K562 (cell line): ENCODE measurements around the gene PLIN5. TPM values are rescaled to one million over a fixed set of nuclear protein-coding genes. Genes with fewer than 3 reads are reported as not detected.

ENCODE experiments used
- ATF3 ChIP-seq, 2 experiments: fragments of 450-650 bp in 1 of 2; sonication (generic) in 1 of 2; formaldehyde crosslinking in 1 of 2; IDR thresholded peaks in 1 of 2; conservative IDR thresholded peaks in 1 of 2; 2 replicates each; pipeline versions ENCODE4 v1.6.1 to v1.8.1; 2016 to 2023; ENCODE audit warnings: mild to moderate bottlenecking in 2 of 2, moderate library complexity in 2 of 2, inconsistent platforms in 1 of 2, missing genetic modification reagents in 1 of 2
- ELF2 ChIP-seq: fragments of 250-450 bp; sonication (Bioruptor Pico); IDR thresholded peaks from 2 replicates; pipeline ENCODE4 v1.5.0; 2021; ENCODE audit warnings: mild to moderate bottlenecking
- ESRRB ChIP-seq: fragments of 250-450 bp; sonication (Bioruptor Pico); IDR thresholded peaks from 2 replicates; pipeline ENCODE4 v1.5.0; 2020; ENCODE audit warnings: mild to moderate bottlenecking, moderate library complexity, borderline replicate concordance
- EZH2 ChIP-seq: IDR thresholded peaks from 2 replicates; pipeline ENCODE4 v1.6.1; 2012; ENCODE audit warnings: low read depth, mild to moderate bottlenecking, inconsistent platforms, low read length, borderline replicate concordance
- GATA2 ChIP-seq: sonication (generic); formaldehyde crosslinking; IDR thresholded peaks from 2 replicates; pipeline ENCODE4 v1.4.0; 2020; ENCODE audit warnings: mild to moderate bottlenecking, missing genetic modification reagents
- KDM1A ChIP-seq, 2 experiments: fragments of 450-650 bp; IDR thresholded peaks; 2 replicates each; pipeline ENCODE4 v1.6.1; 2016; ENCODE audit warnings: mild to moderate bottlenecking in 2 of 2
- MAFK ChIP-seq: IDR thresholded peaks from 2 replicates; pipeline ENCODE4 v1.6.1; 2011; ENCODE audit warnings: low read length, improper control_type of control experiment
- NFXL1 ChIP-seq: fragments of 450-650 bp; formaldehyde crosslinking; IDR thresholded peaks from 2 replicates; pipeline ENCODE4 v1.4.0; 2021; ENCODE audit warnings: mild to moderate bottlenecking
- OTX1 ChIP-seq: fragments of 450-650 bp; formaldehyde crosslinking; IDR thresholded peaks from 2 replicates; pipeline ENCODE4 v1.4.0; 2022; ENCODE audit warnings: mild to moderate bottlenecking
- PATZ1 ChIP-seq: fragments of 250-450 bp; sonication (Bioruptor Pico); IDR thresholded peaks from 2 replicates; pipeline ENCODE4 v1.5.0; 2020; ENCODE audit warnings: mild to moderate bottlenecking, borderline replicate concordance
- RERE ChIP-seq: sonication (generic); formaldehyde crosslinking; IDR thresholded peaks from 2 replicates; pipeline ENCODE4 v1.8.0; 2023; ENCODE audit warnings: missing genetic modification reagents, mild to moderate bottlenecking, borderline replicate concordance
- SPI1 ChIP-seq: IDR thresholded peaks from 2 replicates; pipeline ENCODE4 v1.6.1; 2011; ENCODE audit warnings: low read depth, low read length, control low read depth, borderline replicate concordance
- ZBTB43 ChIP-seq: sonication (generic); formaldehyde crosslinking; IDR thresholded peaks from 2 replicates; pipeline ENCODE4 v1.8.0; 2023; ENCODE audit warnings: mild to moderate bottlenecking, missing genetic modification reagents
- ZNF316 ChIP-seq: fragments of 450-650 bp; IDR thresholded peaks from 2 replicates; pipeline ENCODE4 v1.6.1; 2016
- ZNF41 ChIP-seq: fragments of 250-450 bp; sonication (Bioruptor Pico); conservative IDR thresholded peaks from 2 replicates; pipeline ENCODE4 v1.4.0; 2020; ENCODE audit warnings: mild to moderate bottlenecking
- ZNF644 ChIP-seq: fragments of 200-800 bp; sonication (Bioruptor generic); IDR thresholded peaks from 2 replicates; pipeline ENCODE4 v1.6.1; 2016; ENCODE audit warnings: low read depth, missing genetic modification characterization, missing compliant biosample characterization
- polyA plus RNA-seq, 8 experiments: library from polyadenylated mRNA; depleted of rRNA in 4 of 8; stranded (reverse) in 5 of 8; unstranded in 3 of 8; fragments of >200 nt; fragmentation: Nextera tagmentation in 2 of 8; fragmentation: Illumina TruSeq in 1 of 8; extraction: Ambion mirVana in 2 of 8; extraction: Trizol in 1 of 8; gene quantifications; 2 replicates each; pipeline versions ENCODE4 v1.2.1 to v1.2.3, GENCODE V29; 2011 to 2014; ENCODE audit warnings: inconsistent platforms in 1 of 8, missing spikeins in 1 of 8
- total RNA-seq, 7 experiments: library from RNA; depleted of rRNA in 6 of 7; stranded (reverse); fragments of >200 nt in 6 of 7; fragmentation: Illumina TruSeq in 2 of 7; extraction: Trizol in 2 of 7; gene quantifications; 2 replicates each; pipeline versions ENCODE4 v1.2.1 to v1.2.3, GENCODE V29; 2011 to 2021; ENCODE audit warnings: low replicate concordance in 1 of 7

The PLIN5 gene
- total and polyA plus RNA-seq, 9 of the 15 experiments (the other 6 are each of a cell fraction or from before 2014, with no cell fraction given): 0.04 to 1.3 (median 0.50) TPM

- TF ChIP-seq ZNF41 (no peak), ELF2 (CRISPR knock-in tag) (peak; percentile 76), RERE (CRISPR knock-in tag) (no peak), NFXL1 (CRISPR knock-in tag) (no peak), ESRRB (CRISPR knock-in tag) (no peak), ZNF316 (no peak), KDM1A (IDR thresholded peaks at IDR 0.05) (peak in 1 of 2 experiments; percentile 23; a peak in 1 of 4 replicates), EZH2 (no peak), ZNF644 (tag) (0 out of 2 replicates have a peak, but pooled peaks have one; percentile 45), MAFK (no peak), SPI1 (peak; percentile 80; the same call in 1 of the 2 replicates), GATA2 (CRISPR knock-in tag) (no peak), OTX1 (CRISPR knock-in tag) (no peak), PATZ1 (CRISPR knock-in tag) (no peak), ZBTB43 (CRISPR knock-in tag) (no peak), ATF3 (IDR thresholded peaks at IDR 0.05) (no peak), ATF3 (CRISPR knock-in tag; conservative IDR thresholded peaks at IDR 0.05) (no peak; the same call in 1 of the 2 replicates)
These were observed 4.9 kb upstream of the PLIN5 start, which contains the start of gene LRG1 (continued) for GRCh38 chr19:4539693-4540581.
